Liver (tissue), 9 donors: Measurements from ENCODE around the gene IDI2. TPM values are rescaled to one million over a fixed set of nuclear protein-coding genes. Genes with fewer than 3 reads are reported as not detected.

Source experiments
- DNase-seq: peaks from one replicate; pipeline ENCODE4 v3.0.0-alpha.2; 2017; ENCODE audit warnings: low spot score
- H3K27ac ChIP-seq, 2 donors: one replicate each; pipeline ENCODE4 v1.7.0; 2013; ENCODE audit warnings: inconsistent platforms in 2 of 2, low read length in 2 of 2, control low read depth in 1 of 2, low read depth in 1 of 2, mild to moderate bottlenecking in 1 of 2
- H3K27me3 ChIP-seq, 4 donors: one replicate each; pipeline versions ENCODE4 v1.6.1 to v1.7.0; 2013; ENCODE audit warnings: low read length in 3 of 4, inconsistent platforms in 1 of 4, mild to moderate bottlenecking in 1 of 4, moderate library complexity in 1 of 4; ENCODE audit not compliant: control insufficient read depth in 4 of 4, insufficient read depth in 4 of 4
- H3K36me3 ChIP-seq, 4 donors: one replicate each; pipeline versions ENCODE4 v1.6.1 to v1.7.0; 2013; ENCODE audit warnings: low read length in 3 of 4, mild to moderate bottlenecking in 3 of 4, low read depth in 1 of 4, moderate library complexity in 1 of 4; ENCODE audit not compliant: control insufficient read depth in 4 of 4, insufficient read depth in 3 of 4
- H3K4me1 ChIP-seq, 4 donors: one replicate each; pipeline versions ENCODE4 v1.6.1 to v1.7.0; 2013; ENCODE audit warnings: low read length in 3 of 4, mild to moderate bottlenecking in 3 of 4, moderate library complexity in 1 of 4; ENCODE audit not compliant: control insufficient read depth in 4 of 4, insufficient read depth in 4 of 4
- H3K4me3 ChIP-seq, 3 donors: one replicate each; pipeline versions ENCODE4 v1.6.1 to v1.7.0; 2013; ENCODE audit warnings: low read length in 3 of 3, control low read depth in 1 of 3, low read depth in 1 of 3, mild to moderate bottlenecking in 1 of 3
- H3K9ac ChIP-seq, 2 donors: one replicate each; pipeline ENCODE4 v1.7.0; 2013; ENCODE audit warnings: low read length in 2 of 2, mild to moderate bottlenecking in 2 of 2, moderate library complexity in 2 of 2, control low read depth in 1 of 2, low read depth in 1 of 2
- H3K9me3 ChIP-seq, 4 donors: one replicate each; pipeline versions ENCODE4 v1.6.1 to v1.7.0; 2013; ENCODE audit warnings: low read length in 3 of 4; ENCODE audit not compliant: control insufficient read depth in 4 of 4
- ATF3 ChIP-seq: IDR thresholded peaks from 2 replicates; pipeline ENCODE4 v1.6.1; 2016; ENCODE audit warnings: antibody characterized with exemption
- EGR1 ChIP-seq, 2 donors: IDR thresholded peaks; 2 replicates each; pipeline ENCODE4 v1.6.1; 2016 to 2018; ENCODE audit warnings: antibody characterized with exemption in 2 of 2, low read depth in 2 of 2
- FOXA1 ChIP-seq: IDR thresholded peaks from 2 replicates; pipeline ENCODE4 v1.6.1; 2016; ENCODE audit warnings: antibody characterized with exemption
- FOXA2 ChIP-seq: IDR thresholded peaks from 2 replicates; pipeline ENCODE4 v1.6.1; 2016; ENCODE audit warnings: antibody characterized with exemption
- GABPA ChIP-seq, 2 donors: IDR thresholded peaks in 1 of 2; conservative IDR thresholded peaks in 1 of 2; 2 replicates each; pipeline ENCODE4 v1.6.1; 2016; ENCODE audit warnings: antibody characterized with exemption in 2 of 2, mild to moderate bottlenecking in 1 of 2, moderate library complexity in 1 of 2
- HNF4A ChIP-seq, 2 donors: conservative IDR thresholded peaks; 2 replicates each; pipeline ENCODE4 v1.6.1; 2016; ENCODE audit warnings: antibody characterized with exemption in 2 of 2, mild to moderate bottlenecking in 2 of 2
- HNF4G ChIP-seq: IDR thresholded peaks from 2 replicates; pipeline ENCODE4 v1.6.1; 2016; ENCODE audit warnings: antibody characterized with exemption
- JUND ChIP-seq, 2 donors: IDR thresholded peaks; 2 replicates each; pipeline ENCODE4 v1.6.1; 2016; ENCODE audit warnings: antibody characterized with exemption in 2 of 2
- MAX ChIP-seq: IDR thresholded peaks from 2 replicates; pipeline ENCODE4 v1.6.1; 2016; ENCODE audit warnings: antibody characterized with exemption
- NR2F2 ChIP-seq: IDR thresholded peaks from 2 replicates; pipeline ENCODE4 v1.6.1; 2016; ENCODE audit warnings: antibody characterized with exemption
- RAD21 ChIP-seq, 2 donors: IDR thresholded peaks; 2 replicates each; pipeline ENCODE4 v1.6.1; 2016; ENCODE audit warnings: antibody characterized with exemption in 2 of 2, mild to moderate bottlenecking in 2 of 2
- RXRA ChIP-seq, 2 donors: IDR thresholded peaks; 2 replicates each; pipeline ENCODE4 v1.6.1; 2017 to 2018; ENCODE audit warnings: antibody characterized with exemption in 2 of 2, mild to moderate bottlenecking in 1 of 2
- TAF1 ChIP-seq: conservative IDR thresholded peaks from 2 replicates; pipeline ENCODE4 v1.6.1; 2016; ENCODE audit warnings: antibody characterized with exemption, mild to moderate bottlenecking
- YY1 ChIP-seq: IDR thresholded peaks from 2 replicates; pipeline ENCODE4 v1.6.1; 2016; ENCODE audit warnings: antibody characterized with exemption, mild to moderate bottlenecking
- ZBTB33 ChIP-seq: IDR thresholded peaks from 2 replicates; pipeline ENCODE4 v1.6.1; 2016; ENCODE audit warnings: antibody characterized with exemption
- WGBS: extraction: QIAGEN DNeasy Blood & Tissue Kit; methylation state at CpG from one replicate; pipeline ENCODE4 v1.1.7; 2013; 5-methylcytosine and 5-hydroxymethylcytosine counted together
- polyA plus RNA-seq, 2 donors: library from polyadenylated mRNA; stranded (reverse) in 1 of 2; unstranded in 1 of 2; fragments of 200-250 nt in 1 of 2; fragments of >200 nt in 1 of 2; fragmentation: Nextera tagmentation in 1 of 2; extraction: Ambion mirVana in 1 of 2; gene quantifications; one replicate each; pipeline versions ENCODE4 v1.2.1 to v1.2.3, GENCODE V29; 2013 to 2015
- total RNA-seq, 2 donors: library from RNA; depleted of rRNA; stranded (reverse); fragments of >200 nt; gene quantifications; one replicate each; pipeline ENCODE4 v1.2.3, GENCODE V29; 2014
- donor health status: healthy.
- donor health status: healthy.
- donor health status: healthy.
- donor health status: healthy.
- donor health status: healthy.

Gene IDI2
- total and polyA plus RNA-seq, 4 donors: not detected

- DNase-seq: no peak
- 82% methylated on average over 10 of the region's 10 CpGs for WGBS
Measured at GRCh38 chr10:1020460-1020859, 5.2 kb downstream of the IDI2 start.

GRCh38 chr10:1019362-1019761 is 6.3 kb downstream of the IDI2 start:
- no peak for DNase-seq
- WGBS: 93% methylated on average over 10 of the region's 10 CpGs
- Histone ChIP-seq H3K27ac (no peak overlapping the region), H3K9me3 (no peaks in the 10 kb centered on the region), H3K4me1 (no peaks in the 10 kb centered on the region), H3K4me3 (no peak overlapping the region), H3K27me3 (no peaks in the 10 kb centered on the region), H3K9ac (no peak overlapping the region), H3K36me3 (peaks cover 6 to 45% (median 33%) of the 10 kb centered on the region in 4 donors)
- TF ChIP-seq ATF3: no peak
- no peak for TF ChIP-seq GABPA (IDR thresholded peaks at IDR 0.05 in 1 of 2, conservative IDR thresholded peaks at IDR 0.05 in 1 of 2)

More at GRCh38 chr10:1020460-1020859, 5.2 kb downstream of the IDI2 start:
- Histone ChIP-seq H3K9ac (no peak overlapping the region), H3K36me3 (peaks cover 6 to 38% (median 30%) of the 10 kb centered on the region in 4 donors), H3K27ac (no peak overlapping the region), H3K9me3 (no peaks in the 10 kb centered on the region), H3K27me3 (no peaks in the 10 kb centered on the region), H3K4me3 (no peak overlapping the region), H3K4me1 (no peaks in the 10 kb centered on the region)
- TF ChIP-seq HNF4A (conservative IDR thresholded peaks at IDR 0.05) (peak; percentile 31 to 68), RAD21 (IDR thresholded peaks at IDR 0.05) (no peak)

- H3K4me1 ChIP-seq: no peaks in the 10 kb centered on the region
- TF ChIP-seq MAX (no peak), GABPA (IDR thresholded peaks at IDR 0.05 in 1 of 2, conservative IDR thresholded peaks at IDR 0.05 in 1 of 2) (no peak), HNF4A (conservative IDR thresholded peaks at IDR 0.05) (peak in 1 of 2 donors; percentile 17)
- no peaks in the 10 kb centered on the region for H3K27me3 ChIP-seq
- H3K36me3 ChIP-seq: peaks cover 15 to 72% (median 54%) of the 10 kb centered on the region in 4 donors
- 91% methylated on average over 11 of the region's 11 CpGs for WGBS
- no peak for DNase-seq
- no peak overlapping the region for H3K9ac ChIP-seq
- H3K27ac ChIP-seq: no peak overlapping the region
- H3K4me3 ChIP-seq: no peak overlapping the region
- H3K9me3 ChIP-seq: no peaks in the 10 kb centered on the region
Measured at GRCh38 chr10:1015688-1016087, 10.0 kb downstream of the IDI2 start.

- Histone ChIP-seq H3K27ac (no peak overlapping the region), H3K9me3 (no peaks in the 10 kb centered on the region), H3K9ac (no peak overlapping the region), H3K4me3 (no peak overlapping the region), H3K36me3 (peaks cover 21 to 82% (median 58%) of the 10 kb centered on the region in 4 donors), H3K27me3 (no peaks in the 10 kb centered on the region), H3K4me1 (no peaks in the 10 kb centered on the region)
- DNase-seq: no peak
- TF ChIP-seq HNF4G (no peak), FOXA1 (no peak), ZBTB33 (no peak), YY1 (no peak), RAD21 (IDR thresholded peaks at IDR 0.05) (no peak), NR2F2 (no peak), TAF1 (no peak), ATF3 (no peak), RXRA (IDR thresholded peaks at IDR 0.05) (no peak), FOXA2 (no peak), JUND (IDR thresholded peaks at IDR 0.05) (no peak), EGR1 (IDR thresholded peaks at IDR 0.05; ENCODE audit: low read depth in 2 of 2) (no peak), GABPA (IDR thresholded peaks at IDR 0.05 in 1 of 2, conservative IDR thresholded peaks at IDR 0.05 in 1 of 2) (no peak)
- 95% methylated on average over 16 of the region's 16 CpGs for WGBS
Measured at GRCh38 chr10:1011696-1012095, 14.0 kb downstream of the IDI2 start.
